Stimulated activated CD8-positive, alpha-beta memory T cell treated with anti-CD3 and anti-CD28 coated beads, Interleukin-2, amount 100 ng/mL, for 48 hours (primary cell): ENCODE measurements around the gene NRG3.

Experiments
- DNase-seq, 2 donors: peaks; one replicate each; pipeline ENCODE4 v3.0.0-alpha.2; 2020; ENCODE audit warnings: low read depth in 2 of 2

Gene NRG3

GRCh38 chr10:81884856-81885255 is 9.9 kb downstream of the NRG3 start:
- no peak for DNase-seq

- no peak for DNase-seq
Observed at GRCh38 chr10:81885491-81885890, 10.5 kb downstream of the NRG3 start.

GRCh38 chr10:81886939-81887338 is 11.9 kb downstream of the NRG3 start:
- DNase-seq = no peak

- no peak for DNase-seq
Observed at GRCh38 chr10:81889181-81889769, 14.3 kb downstream of the NRG3 start.

GRCh38 chr10:81894616-81895015 is 19.6 kb downstream of the NRG3 start:
- DNase-seq = no peak

GRCh38 chr10:81898518-81898917 is 23.5 kb downstream of the NRG3 start:
- DNase-seq = no peak

- DNase-seq = no peak
Observed at GRCh38 chr10:81900989-81901388, 26.0 kb downstream of the NRG3 start.

- DNase-seq = no peak
Observed at GRCh38 chr10:81903472-81903871, 28.5 kb downstream of the NRG3 start.

GRCh38 chr10:81905161-81905560 is 30.2 kb downstream of the NRG3 start:
- no peak for DNase-seq

GRCh38 chr10:81909453-81909852 is 34.5 kb downstream of the NRG3 start:
- DNase-seq = no peak

- no peak for DNase-seq
Observed at GRCh38 chr10:81911328-81911727, 36.3 kb downstream of the NRG3 start.

GRCh38 chr10:81914736-81915503 is 39.9 kb downstream of the NRG3 start:
- no peak for DNase-seq

- no peak for DNase-seq
Observed at GRCh38 chr10:81915504-81915897, 40.5 kb downstream of the NRG3 start.

- DNase-seq = no peak
Observed at GRCh38 chr10:81917666-81918065, 42.7 kb downstream of the NRG3 start.

- DNase-seq = no peak
Observed at GRCh38 chr10:81918766-81919165, 43.8 kb downstream of the NRG3 start.

- DNase-seq = peak in 1 of 2 donors; percentile 1
Observed at GRCh38 chr10:81920213-81920829, 45.3 kb downstream of the NRG3 start.

- DNase-seq = no peak
Observed at GRCh38 chr10:81928119-81928518, 53.1 kb downstream of the NRG3 start.

- DNase-seq = no peak
Observed at GRCh38 chr10:81943583-81943982, 68.6 kb downstream of the NRG3 start.

- DNase-seq = no peak
Observed at GRCh38 chr10:81944609-81945008, 69.6 kb downstream of the NRG3 start.

- no peak for DNase-seq
Observed at GRCh38 chr10:81949283-81949682, 74.3 kb downstream of the NRG3 start.

- DNase-seq = no peak
Observed at GRCh38 chr10:81950358-81950757, 75.4 kb downstream of the NRG3 start.

GRCh38 chr10:81953420-81953819 is 78.4 kb downstream of the NRG3 start:
- no peak for DNase-seq

GRCh38 chr10:81957976-81958375 is 83.0 kb downstream of the NRG3 start:
- DNase-seq = no peak
